ENCODE data around the gene TTLL11. TPM values are rescaled to one million over a fixed set of nuclear protein-coding genes. Genes with fewer than 3 reads are reported as not detected.

The TTLL11 gene
- total RNA-seq, 6 experiments from 2014 or later, result 3.2 to 5.2 (median 4.1) TPM

DNA sequence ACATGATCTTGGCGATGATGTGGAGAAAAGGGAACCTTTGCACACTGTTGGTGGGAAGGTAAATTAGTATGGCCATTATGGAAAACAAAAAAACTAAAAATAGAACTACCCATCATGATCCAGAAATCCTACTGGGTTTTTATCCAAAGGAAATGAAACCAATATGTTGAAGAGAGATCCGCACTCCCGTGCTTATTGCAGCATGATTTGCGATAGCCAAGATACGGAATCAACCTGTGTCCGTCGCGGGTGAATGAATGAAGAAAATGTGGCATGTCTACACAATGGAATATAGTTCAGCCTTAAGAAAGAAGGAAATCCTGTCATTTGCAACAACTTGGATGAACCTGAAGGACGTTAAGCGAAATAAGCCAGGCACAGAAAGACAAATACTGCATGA lies 84.5 kb downstream of the TTLL11 start:
- Histone ChIP-seq H3K4me1 (peaks cover 0 to 7% (median 0%) of the 10 kb centered on the region in 4 donors), H3K27ac (no peak overlapping the region), H3K4me3 (no peak overlapping the region), H3K27me3 (no peaks in the 10 kb centered on the region), H3K9me3 (no peaks in the 10 kb centered on the region), H3K36me3 (no peaks in the 10 kb centered on the region)
- no peak for DNase-seq
- intact Hi-C loops (cut with DNase I), result no loop called here
- TF ChIP-seq POLR2A (IDR thresholded peaks at IDR 0.05), result no peak
- TF ChIP-seq, protein P1, sequence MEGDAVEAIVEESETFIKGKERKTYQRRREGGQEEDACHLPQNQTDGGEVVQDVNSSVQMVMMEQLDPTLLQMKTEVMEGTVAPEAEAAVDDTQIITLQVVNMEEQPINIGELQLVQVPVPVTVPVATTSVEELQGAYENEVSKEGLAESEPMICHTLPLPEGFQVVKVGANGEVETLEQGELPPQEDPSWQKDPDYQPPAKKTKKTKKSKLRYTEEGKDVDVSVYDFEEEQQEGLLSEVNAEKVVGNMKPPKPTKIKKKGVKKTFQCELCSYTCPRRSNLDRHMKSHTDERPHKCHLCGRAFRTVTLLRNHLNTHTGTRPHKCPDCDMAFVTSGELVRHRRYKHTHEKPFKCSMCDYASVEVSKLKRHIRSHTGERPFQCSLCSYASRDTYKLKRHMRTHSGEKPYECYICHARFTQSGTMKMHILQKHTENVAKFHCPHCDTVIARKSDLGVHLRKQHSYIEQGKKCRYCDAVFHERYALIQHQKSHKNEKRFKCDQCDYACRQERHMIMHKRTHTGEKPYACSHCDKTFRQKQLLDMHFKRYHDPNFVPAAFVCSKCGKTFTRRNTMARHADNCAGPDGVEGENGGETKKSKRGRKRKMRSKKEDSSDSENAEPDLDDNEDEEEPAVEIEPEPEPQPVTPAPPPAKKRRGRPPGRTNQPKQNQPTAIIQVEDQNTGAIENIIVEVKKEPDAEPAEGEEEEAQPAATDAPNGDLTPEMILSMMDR (IDR thresholded peaks at IDR 0.05), result no peak
- 85% methylated on average over 10 of the region's 10 CpGs for WGBS (ENCODE audit: insufficient coverage, low coverage, low lambda C conversion rate, missing lambda C conversion rate)
- no peak for ATAC-seq

DNA sequence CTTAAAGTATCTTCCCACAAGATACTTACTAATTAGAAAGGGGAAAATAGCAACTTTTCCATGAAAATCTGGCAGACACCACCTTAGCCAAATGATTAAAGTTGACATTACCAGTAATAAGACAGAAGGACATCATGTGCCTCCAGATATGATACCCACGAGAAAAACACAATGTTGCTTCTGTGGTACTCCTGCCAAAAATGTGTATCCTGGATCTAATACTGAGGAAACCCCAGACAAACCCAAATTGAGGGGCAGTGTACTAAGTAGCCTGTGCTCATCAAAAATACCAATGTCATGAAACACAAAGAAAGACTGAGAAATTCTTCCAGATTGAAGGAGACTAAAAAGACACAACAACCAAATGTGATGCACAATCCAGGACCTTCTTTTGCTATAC lies 85.3 kb downstream of the TTLL11 start:
- 22% methylated on average over 1 of the region's 1 CpG for WGBS (ENCODE audit: insufficient coverage, low coverage, low lambda C conversion rate, missing lambda C conversion rate)
- ATAC-seq (no peak), DNase-seq (no peak)
- Histone ChIP-seq H3K27me3 (no peaks in the 10 kb centered on the region), H3K27ac (no peak overlapping the region), H3K36me3 (no peaks in the 10 kb centered on the region), H3K4me1 (peaks cover 0 to 9% (median under 1%) of the 10 kb centered on the region in 4 donors), H3K4me3 (no peak overlapping the region), H3K9me3 (no peaks in the 10 kb centered on the region)
- TF ChIP-seq POLR2A (IDR thresholded peaks at IDR 0.05), result no peak
- TF ChIP-seq, protein P1 (IDR thresholded peaks at IDR 0.05), result no peak
- intact Hi-C loops (cut with DNase I), result no loop called here

DNA sequence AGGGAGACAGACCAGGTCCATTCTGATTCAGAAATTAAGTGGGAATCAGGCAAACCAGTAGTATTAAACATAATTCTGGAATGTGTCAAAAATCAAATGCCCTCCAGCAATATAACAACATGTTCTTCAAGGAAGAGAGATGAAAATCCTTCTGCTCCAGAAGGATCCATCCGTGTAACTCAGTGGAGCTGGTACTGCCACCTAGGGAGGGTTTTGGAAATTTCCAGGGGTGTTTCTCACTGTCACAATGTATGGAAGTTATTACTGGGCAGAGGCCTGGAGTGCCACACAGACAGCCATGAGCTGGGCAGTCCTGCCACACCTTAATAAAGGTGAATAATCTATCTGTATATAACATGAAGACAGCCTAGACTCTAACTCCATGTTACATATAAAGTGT lies 87.5 kb downstream of the TTLL11 start:
- H3K27me3 ChIP-seq, result no peaks in the 10 kb centered on the region
- ATAC-seq (peak in 3 of 4 donors; percentile 34 to 44 (median 41)), DNase-seq (no peak)
- TF ChIP-seq, protein P1 (IDR thresholded peaks at IDR 0.05), result peak; percentile 25 to 62 (median 40)
- no peak for TF ChIP-seq POLR2A (IDR thresholded peaks at IDR 0.05)
- H3K4me3 ChIP-seq, result no peak overlapping the region
- 18% methylated on average over 1 of the region's 1 CpG for WGBS (ENCODE audit: insufficient coverage, low coverage, low lambda C conversion rate, missing lambda C conversion rate)
- intact Hi-C loops (cut with DNase I), result no loop called here
- no peak overlapping the region for H3K27ac ChIP-seq
- no peaks in the 10 kb centered on the region for H3K9me3 ChIP-seq
- H3K36me3 ChIP-seq, result no peaks in the 10 kb centered on the region
- peaks cover 0 to 31% (median 12%) of the 10 kb centered on the region in 4 donors for H3K4me1 ChIP-seq

DNA sequence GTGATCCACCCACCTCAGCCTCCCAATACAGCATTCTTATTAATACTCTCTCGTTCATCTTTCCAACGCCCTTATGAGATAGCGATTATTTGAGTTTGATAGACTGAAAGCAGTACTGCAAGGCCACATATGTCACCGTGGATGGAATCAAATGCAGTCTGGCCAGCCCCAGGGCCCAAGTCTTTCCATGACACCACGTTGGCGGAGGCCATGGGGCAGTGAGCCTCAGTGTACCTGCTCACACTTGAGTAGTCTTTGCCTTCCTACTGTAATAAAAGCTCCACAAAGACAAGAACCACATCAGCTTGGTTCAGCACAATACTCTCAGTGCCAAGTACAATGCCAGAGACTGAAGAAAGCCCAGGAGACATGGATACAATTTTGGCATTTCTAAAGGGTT lies 88.5 kb downstream of the TTLL11 start:
- WGBS (ENCODE audit: insufficient coverage, low coverage, low lambda C conversion rate, missing lambda C conversion rate), result 77% methylated on average over 3 of the region's 6 CpGs
- Histone ChIP-seq H3K27me3 (no peaks in the 10 kb centered on the region), H3K36me3 (no peaks in the 10 kb centered on the region), H3K4me3 (no peak overlapping the region), H3K27ac (no peak overlapping the region), H3K9me3 (no peaks in the 10 kb centered on the region), H3K4me1 (peaks cover 0 to 41% (median 15%) of the 10 kb centered on the region in 4 donors)
- TF ChIP-seq POLR2A (IDR thresholded peaks at IDR 0.05), result no peak
- TF ChIP-seq, protein P1 (IDR thresholded peaks at IDR 0.05), result no peak
- ATAC-seq (no peak), DNase-seq (no peak)
- intact Hi-C loops (cut with DNase I), result no loop called here

All from right lobe of liver (tissue), 6 donors.